WTC11 (cell line): ENCODE results near the gene PABPN1. TPM values are rescaled to one million over a fixed set of nuclear protein-coding genes. Genes with fewer than 3 reads are reported as not detected.

ENCODE experiments used
- ELF4 ChIP-seq: sonication (generic); formaldehyde crosslinking; IDR thresholded peaks from 2 replicates; pipeline ENCODE4 v1.8.1; 2022; ENCODE audit warnings: low read depth, mild to moderate bottlenecking, moderate library complexity, missing genetic modification reagents
- ETV6 ChIP-seq: sonication (generic); formaldehyde crosslinking; IDR thresholded peaks from 2 replicates; pipeline ENCODE4 v1.8.1; 2022; ENCODE audit warnings: mild to moderate bottlenecking, missing genetic modification reagents
- GABPB1 ChIP-seq: sonication (generic); formaldehyde crosslinking; IDR thresholded peaks from 2 replicates; pipeline ENCODE4 v1.8.1; 2023; ENCODE audit warnings: mild to moderate bottlenecking, missing genetic modification reagents
- GRHL2 ChIP-seq: fragments of 250-450 bp; sonication (Bioruptor Pico); IDR thresholded peaks from 2 replicates; pipeline ENCODE4 v1.8.0; 2022; ENCODE audit warnings: mild to moderate bottlenecking, moderate library complexity; ENCODE audit not compliant: insufficient replicate concordance, severe bottlenecking
- HMGA2 ChIP-seq: fragments of 250-450 bp; sonication (Bioruptor Pico); IDR thresholded peaks from 2 replicates; pipeline ENCODE4 v1.4.0; 2021; ENCODE audit warnings: mild to moderate bottlenecking, moderate library complexity
- NR3C1 ChIP-seq: sonication (generic); formaldehyde crosslinking; conservative IDR thresholded peaks from 2 replicates; pipeline ENCODE4 v1.8.1; 2023; ENCODE audit warnings: low read depth, mild to moderate bottlenecking, missing genetic modification reagents
- OVOL2 ChIP-seq: fragments of 250-450 bp; sonication (Bioruptor Pico); IDR thresholded peaks from 2 replicates; pipeline ENCODE4 v1.9.0; 2021; ENCODE audit warnings: mild to moderate bottlenecking, borderline replicate concordance
- RELA ChIP-seq: sonication (generic); formaldehyde crosslinking; IDR thresholded peaks from 2 replicates; pipeline ENCODE4 v1.8.1; 2022; ENCODE audit warnings: missing genetic modification reagents, mild to moderate bottlenecking, borderline replicate concordance
- ZNF232 ChIP-seq: sonication (generic); formaldehyde crosslinking; IDR thresholded peaks from 2 replicates; pipeline ENCODE4 v1.8.0; 2022; ENCODE audit warnings: mild to moderate bottlenecking, missing genetic modification reagents
- ZNF416 ChIP-seq: fragments of 250-450 bp; sonication (Bioruptor Pico); IDR thresholded peaks from 2 replicates; pipeline ENCODE4 v1.9.0; 2021; ENCODE audit warnings: mild to moderate bottlenecking, inconsistent platforms
- total RNA-seq: library from RNA; stranded (reverse); gene quantifications from 3 replicates; pipeline ENCODE4 v1.2.3, GENCODE V29; 2021
- TF ChIP-seq, protein P1 (sequence below): sonication (generic); formaldehyde crosslinking; IDR thresholded peaks from 2 replicates; pipeline ENCODE4 v1.8.0; 2023; ENCODE audit warnings: missing genetic modification reagents, mild to moderate bottlenecking, borderline replicate concordance
- TF ChIP-seq, protein P2 (sequence below): sonication (generic); formaldehyde crosslinking; IDR thresholded peaks from 2 replicates; pipeline ENCODE4 v1.8.1; 2023; ENCODE audit warnings: mild to moderate bottlenecking, moderate library complexity, missing genetic modification reagents
- TF ChIP-seq, protein P3 (sequence below): sonication (generic); formaldehyde crosslinking; IDR thresholded peaks from 2 replicates; pipeline ENCODE4 v1.8.1; 2022; ENCODE audit warnings: mild to moderate bottlenecking, moderate library complexity, missing genetic modification reagents
- TF ChIP-seq, protein P4 (sequence below): sonication (generic); formaldehyde crosslinking; IDR thresholded peaks from 2 replicates; pipeline ENCODE4 v1.8.0; 2023; ENCODE audit warnings: missing genetic modification reagents
- TF ChIP-seq, protein P5 (sequence below): sonication (generic); formaldehyde crosslinking; IDR thresholded peaks from 2 replicates; pipeline ENCODE4 v1.8.1; 2023; ENCODE audit warnings: mild to moderate bottlenecking, missing genetic modification reagents
- TF ChIP-seq, protein P6 (sequence below): sonication (generic); formaldehyde crosslinking; IDR thresholded peaks from 2 replicates; pipeline ENCODE4 v1.8.1; 2022; ENCODE audit warnings: missing genetic modification reagents, borderline replicate concordance
- TF ChIP-seq, protein P7 (sequence below): sonication (generic); formaldehyde crosslinking; IDR thresholded peaks from 2 replicates; pipeline ENCODE4 v1.8.0; 2022; ENCODE audit warnings: mild to moderate bottlenecking, missing genetic modification reagents
- TF ChIP-seq, protein P8 (sequence below): sonication (generic); formaldehyde crosslinking; IDR thresholded peaks from 2 replicates; pipeline ENCODE4 v1.8.1; 2023; ENCODE audit warnings: mild to moderate bottlenecking, missing genetic modification reagents, borderline replicate concordance
- TF ChIP-seq, protein P9 (sequence below): sonication (generic); formaldehyde crosslinking; conservative IDR thresholded peaks from 2 replicates; pipeline ENCODE4 v1.8.1; 2022; ENCODE audit warnings: mild to moderate bottlenecking, missing genetic modification reagents
- TF ChIP-seq, protein P10 (sequence below): sonication (generic); formaldehyde crosslinking; IDR thresholded peaks from 2 replicates; pipeline ENCODE4 v1.8.0; 2022; ENCODE audit warnings: mild to moderate bottlenecking, missing genetic modification reagents

Gene PABPN1
- total RNA-seq, 1 experiment from 2014 or later: 321 TPM

DNA sequence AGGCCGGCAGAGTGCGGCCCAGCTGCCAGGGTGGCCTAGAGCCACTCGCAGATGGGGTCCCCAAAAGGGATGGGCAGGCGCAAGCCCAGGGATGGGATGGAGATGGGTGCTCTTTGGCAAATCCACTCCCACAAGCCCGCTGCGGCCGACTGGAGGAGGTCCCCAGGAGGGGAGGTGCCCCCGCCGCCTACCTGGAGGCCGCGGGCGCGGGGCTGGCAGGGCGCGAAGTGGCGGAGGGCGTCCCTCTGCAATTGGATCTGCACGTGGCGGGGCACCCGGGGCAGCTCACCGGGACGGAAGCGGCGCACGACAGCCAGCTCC is 19.3 kb upstream of the PABPN1 start (continued):
- TF ChIP-seq, protein P1, sequence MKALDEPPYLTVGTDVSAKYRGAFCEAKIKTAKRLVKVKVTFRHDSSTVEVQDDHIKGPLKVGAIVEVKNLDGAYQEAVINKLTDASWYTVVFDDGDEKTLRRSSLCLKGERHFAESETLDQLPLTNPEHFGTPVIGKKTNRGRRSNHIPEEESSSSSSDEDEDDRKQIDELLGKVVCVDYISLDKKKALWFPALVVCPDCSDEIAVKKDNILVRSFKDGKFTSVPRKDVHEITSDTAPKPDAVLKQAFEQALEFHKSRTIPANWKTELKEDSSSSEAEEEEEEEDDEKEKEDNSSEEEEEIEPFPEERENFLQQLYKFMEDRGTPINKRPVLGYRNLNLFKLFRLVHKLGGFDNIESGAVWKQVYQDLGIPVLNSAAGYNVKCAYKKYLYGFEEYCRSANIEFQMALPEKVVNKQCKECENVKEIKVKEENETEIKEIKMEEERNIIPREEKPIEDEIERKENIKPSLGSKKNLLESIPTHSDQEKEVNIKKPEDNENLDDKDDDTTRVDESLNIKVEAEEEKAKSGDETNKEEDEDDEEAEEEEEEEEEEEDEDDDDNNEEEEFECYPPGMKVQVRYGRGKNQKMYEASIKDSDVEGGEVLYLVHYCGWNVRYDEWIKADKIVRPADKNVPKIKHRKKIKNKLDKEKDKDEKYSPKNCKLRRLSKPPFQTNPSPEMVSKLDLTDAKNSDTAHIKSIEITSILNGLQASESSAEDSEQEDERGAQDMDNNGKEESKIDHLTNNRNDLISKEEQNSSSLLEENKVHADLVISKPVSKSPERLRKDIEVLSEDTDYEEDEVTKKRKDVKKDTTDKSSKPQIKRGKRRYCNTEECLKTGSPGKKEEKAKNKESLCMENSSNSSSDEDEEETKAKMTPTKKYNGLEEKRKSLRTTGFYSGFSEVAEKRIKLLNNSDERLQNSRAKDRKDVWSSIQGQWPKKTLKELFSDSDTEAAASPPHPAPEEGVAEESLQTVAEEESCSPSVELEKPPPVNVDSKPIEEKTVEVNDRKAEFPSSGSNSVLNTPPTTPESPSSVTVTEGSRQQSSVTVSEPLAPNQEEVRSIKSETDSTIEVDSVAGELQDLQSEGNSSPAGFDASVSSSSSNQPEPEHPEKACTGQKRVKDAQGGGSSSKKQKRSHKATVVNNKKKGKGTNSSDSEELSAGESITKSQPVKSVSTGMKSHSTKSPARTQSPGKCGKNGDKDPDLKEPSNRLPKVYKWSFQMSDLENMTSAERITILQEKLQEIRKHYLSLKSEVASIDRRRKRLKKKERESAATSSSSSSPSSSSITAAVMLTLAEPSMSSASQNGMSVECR (CRISPR knock-in tag): peak; percentile 67; the same call in 1 of the 2 replicates
- TF ChIP-seq OVOL2 (CRISPR knock-in tag): no peak
- TF ChIP-seq, protein P2, sequence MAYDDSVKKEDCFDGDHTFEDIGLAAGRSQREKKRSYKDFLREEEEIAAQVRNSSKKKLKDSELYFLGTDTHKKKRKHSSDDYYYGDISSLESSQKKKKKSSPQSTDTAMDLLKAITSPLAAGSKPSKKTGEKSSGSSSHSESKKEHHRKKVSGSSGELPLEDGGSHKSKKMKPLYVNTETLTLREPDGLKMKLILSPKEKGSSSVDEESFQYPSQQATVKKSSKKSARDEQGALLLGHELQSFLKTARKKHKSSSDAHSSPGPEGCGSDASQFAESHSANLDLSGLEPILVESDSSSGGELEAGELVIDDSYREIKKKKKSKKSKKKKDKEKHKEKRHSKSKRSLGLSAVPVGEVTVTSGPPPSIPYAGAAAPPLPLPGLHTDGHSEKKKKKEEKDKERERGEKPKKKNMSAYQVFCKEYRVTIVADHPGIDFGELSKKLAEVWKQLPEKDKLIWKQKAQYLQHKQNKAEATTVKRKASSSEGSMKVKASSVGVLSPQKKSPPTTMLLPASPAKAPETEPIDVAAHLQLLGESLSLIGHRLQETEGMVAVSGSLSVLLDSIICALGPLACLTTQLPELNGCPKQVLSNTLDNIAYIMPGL: peak; percentile 23; the same call in 1 of the 2 replicates
- TF ChIP-seq, protein P3, sequence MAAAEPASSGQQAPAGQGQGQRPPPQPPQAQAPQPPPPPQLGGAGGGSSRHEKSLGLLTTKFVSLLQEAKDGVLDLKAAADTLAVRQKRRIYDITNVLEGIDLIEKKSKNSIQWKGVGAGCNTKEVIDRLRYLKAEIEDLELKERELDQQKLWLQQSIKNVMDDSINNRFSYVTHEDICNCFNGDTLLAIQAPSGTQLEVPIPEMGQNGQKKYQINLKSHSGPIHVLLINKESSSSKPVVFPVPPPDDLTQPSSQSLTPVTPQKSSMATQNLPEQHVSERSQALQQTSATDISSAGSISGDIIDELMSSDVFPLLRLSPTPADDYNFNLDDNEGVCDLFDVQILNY (CRISPR knock-in tag): no peak; the same call in 1 of the 2 replicates
- TF ChIP-seq GABPB1 (CRISPR knock-in tag): peak; percentile 75
- TF ChIP-seq, protein P4, sequence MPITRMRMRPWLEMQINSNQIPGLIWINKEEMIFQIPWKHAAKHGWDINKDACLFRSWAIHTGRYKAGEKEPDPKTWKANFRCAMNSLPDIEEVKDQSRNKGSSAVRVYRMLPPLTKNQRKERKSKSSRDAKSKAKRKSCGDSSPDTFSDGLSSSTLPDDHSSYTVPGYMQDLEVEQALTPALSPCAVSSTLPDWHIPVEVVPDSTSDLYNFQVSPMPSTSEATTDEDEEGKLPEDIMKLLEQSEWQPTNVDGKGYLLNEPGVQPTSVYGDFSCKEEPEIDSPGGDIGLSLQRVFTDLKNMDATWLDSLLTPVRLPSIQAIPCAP (CRISPR knock-in tag): peak; percentile 13; the same call in 1 of the 2 replicates
- TF ChIP-seq, protein P5, sequence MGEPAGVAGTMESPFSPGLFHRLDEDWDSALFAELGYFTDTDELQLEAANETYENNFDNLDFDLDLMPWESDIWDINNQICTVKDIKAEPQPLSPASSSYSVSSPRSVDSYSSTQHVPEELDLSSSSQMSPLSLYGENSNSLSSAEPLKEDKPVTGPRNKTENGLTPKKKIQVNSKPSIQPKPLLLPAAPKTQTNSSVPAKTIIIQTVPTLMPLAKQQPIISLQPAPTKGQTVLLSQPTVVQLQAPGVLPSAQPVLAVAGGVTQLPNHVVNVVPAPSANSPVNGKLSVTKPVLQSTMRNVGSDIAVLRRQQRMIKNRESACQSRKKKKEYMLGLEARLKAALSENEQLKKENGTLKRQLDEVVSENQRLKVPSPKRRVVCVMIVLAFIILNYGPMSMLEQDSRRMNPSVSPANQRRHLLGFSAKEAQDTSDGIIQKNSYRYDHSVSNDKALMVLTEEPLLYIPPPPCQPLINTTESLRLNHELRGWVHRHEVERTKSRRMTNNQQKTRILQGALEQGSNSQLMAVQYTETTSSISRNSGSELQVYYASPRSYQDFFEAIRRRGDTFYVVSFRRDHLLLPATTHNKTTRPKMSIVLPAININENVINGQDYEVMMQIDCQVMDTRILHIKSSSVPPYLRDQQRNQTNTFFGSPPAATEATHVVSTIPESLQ (CRISPR knock-in tag): no peak
- TF ChIP-seq ZNF232: peak; percentile 71; the same call in 1 of the 2 replicates
- TF ChIP-seq GRHL2 (CRISPR knock-in tag): no peak
- TF ChIP-seq ETV6: 0 out of 2 replicates have a peak, but pooled peaks have one; percentile 41
- TF ChIP-seq NR3C1: no peak
- TF ChIP-seq, protein P6, sequence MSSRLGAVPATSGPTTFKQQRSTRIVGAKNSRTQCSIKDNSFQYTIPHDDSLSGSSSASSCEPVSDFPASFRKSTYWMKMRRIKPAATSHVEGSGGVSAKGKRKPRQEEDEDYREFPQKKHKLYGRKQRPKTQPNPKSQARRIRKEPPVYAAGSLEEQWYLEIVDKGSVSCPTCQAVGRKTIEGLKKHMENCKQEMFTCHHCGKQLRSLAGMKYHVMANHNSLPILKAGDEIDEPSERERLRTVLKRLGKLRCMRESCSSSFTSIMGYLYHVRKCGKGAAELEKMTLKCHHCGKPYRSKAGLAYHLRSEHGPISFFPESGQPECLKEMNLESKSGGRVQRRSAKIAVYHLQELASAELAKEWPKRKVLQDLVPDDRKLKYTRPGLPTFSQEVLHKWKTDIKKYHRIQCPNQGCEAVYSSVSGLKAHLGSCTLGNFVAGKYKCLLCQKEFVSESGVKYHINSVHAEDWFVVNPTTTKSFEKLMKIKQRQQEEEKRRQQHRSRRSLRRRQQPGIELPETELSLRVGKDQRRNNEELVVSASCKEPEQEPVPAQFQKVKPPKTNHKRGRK: no peak
- 0 out of 2 replicates have a peak, but pooled peaks have one; percentile 3 for TF ChIP-seq ELF4 (CRISPR knock-in tag)
- TF ChIP-seq RELA (CRISPR knock-in tag): no peak; the same call in 1 of the 2 replicates
- TF ChIP-seq, protein P7, sequence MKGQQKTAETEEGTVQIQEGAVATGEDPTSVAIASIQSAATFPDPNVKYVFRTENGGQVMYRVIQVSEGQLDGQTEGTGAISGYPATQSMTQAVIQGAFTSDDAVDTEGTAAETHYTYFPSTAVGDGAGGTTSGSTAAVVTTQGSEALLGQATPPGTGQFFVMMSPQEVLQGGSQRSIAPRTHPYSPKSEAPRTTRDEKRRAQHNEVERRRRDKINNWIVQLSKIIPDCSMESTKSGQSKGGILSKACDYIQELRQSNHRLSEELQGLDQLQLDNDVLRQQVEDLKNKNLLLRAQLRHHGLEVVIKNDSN (CRISPR knock-in tag): peak; percentile 42; the same call in 1 of the 2 replicates
- TF ChIP-seq, protein P8, sequence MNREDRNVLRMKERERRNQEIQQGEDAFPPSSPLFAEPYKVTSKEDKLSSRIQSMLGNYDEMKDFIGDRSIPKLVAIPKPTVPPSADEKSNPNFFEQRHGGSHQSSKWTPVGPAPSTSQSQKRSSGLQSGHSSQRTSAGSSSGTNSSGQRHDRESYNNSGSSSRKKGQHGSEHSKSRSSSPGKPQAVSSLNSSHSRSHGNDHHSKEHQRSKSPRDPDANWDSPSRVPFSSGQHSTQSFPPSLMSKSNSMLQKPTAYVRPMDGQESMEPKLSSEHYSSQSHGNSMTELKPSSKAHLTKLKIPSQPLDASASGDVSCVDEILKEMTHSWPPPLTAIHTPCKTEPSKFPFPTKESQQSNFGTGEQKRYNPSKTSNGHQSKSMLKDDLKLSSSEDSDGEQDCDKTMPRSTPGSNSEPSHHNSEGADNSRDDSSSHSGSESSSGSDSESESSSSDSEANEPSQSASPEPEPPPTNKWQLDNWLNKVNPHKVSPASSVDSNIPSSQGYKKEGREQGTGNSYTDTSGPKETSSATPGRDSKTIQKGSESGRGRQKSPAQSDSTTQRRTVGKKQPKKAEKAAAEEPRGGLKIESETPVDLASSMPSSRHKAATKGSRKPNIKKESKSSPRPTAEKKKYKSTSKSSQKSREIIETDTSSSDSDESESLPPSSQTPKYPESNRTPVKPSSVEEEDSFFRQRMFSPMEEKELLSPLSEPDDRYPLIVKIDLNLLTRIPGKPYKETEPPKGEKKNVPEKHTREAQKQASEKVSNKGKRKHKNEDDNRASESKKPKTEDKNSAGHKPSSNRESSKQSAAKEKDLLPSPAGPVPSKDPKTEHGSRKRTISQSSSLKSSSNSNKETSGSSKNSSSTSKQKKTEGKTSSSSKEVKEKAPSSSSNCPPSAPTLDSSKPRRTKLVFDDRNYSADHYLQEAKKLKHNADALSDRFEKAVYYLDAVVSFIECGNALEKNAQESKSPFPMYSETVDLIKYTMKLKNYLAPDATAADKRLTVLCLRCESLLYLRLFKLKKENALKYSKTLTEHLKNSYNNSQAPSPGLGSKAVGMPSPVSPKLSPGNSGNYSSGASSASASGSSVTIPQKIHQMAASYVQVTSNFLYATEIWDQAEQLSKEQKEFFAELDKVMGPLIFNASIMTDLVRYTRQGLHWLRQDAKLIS: no peak
- no peak for TF ChIP-seq HMGA2 (CRISPR knock-in tag)
- TF ChIP-seq, protein P9, sequence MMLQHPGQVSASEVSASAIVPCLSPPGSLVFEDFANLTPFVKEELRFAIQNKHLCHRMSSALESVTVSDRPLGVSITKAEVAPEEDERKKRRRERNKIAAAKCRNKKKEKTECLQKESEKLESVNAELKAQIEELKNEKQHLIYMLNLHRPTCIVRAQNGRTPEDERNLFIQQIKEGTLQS (CRISPR knock-in tag): no peak
- no peak for TF ChIP-seq ZNF416 (CRISPR knock-in tag)
- TF ChIP-seq, protein P10, sequence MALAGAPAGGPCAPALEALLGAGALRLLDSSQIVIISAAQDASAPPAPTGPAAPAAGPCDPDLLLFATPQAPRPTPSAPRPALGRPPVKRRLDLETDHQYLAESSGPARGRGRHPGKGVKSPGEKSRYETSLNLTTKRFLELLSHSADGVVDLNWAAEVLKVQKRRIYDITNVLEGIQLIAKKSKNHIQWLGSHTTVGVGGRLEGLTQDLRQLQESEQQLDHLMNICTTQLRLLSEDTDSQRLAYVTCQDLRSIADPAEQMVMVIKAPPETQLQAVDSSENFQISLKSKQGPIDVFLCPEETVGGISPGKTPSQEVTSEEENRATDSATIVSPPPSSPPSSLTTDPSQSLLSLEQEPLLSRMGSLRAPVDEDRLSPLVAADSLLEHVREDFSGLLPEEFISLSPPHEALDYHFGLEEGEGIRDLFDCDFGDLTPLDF (CRISPR knock-in tag): 0 out of 2 replicates have a peak, but pooled peaks have one; percentile 36
